Panc1 (cell line): ENCODE results near the gene TRAF4.

Source experiments
- CTCF ChIP-seq: fragments of 450-650 bp; IDR thresholded peaks from 2 replicates; pipeline ENCODE4 v1.5.1; 2017; ENCODE audit warnings: mild to moderate bottlenecking
- TF ChIP-seq, protein P1 (sequence below), 2 experiments: IDR thresholded peaks; 2 replicates each; pipeline ENCODE4 v1.6.1; 2011 to 2012; ENCODE audit warnings: low read depth in 2 of 2, control low read depth in 1 of 2, low read length in 1 of 2, mild to moderate bottlenecking in 1 of 2, moderate library complexity in 1 of 2; ENCODE audit not compliant: insufficient read depth in 1 of 2

GRCh38 chr17:28719021-28719433, 24.8 kb upstream of the TRAF4 start:
- TF ChIP-seq, protein P1, sequence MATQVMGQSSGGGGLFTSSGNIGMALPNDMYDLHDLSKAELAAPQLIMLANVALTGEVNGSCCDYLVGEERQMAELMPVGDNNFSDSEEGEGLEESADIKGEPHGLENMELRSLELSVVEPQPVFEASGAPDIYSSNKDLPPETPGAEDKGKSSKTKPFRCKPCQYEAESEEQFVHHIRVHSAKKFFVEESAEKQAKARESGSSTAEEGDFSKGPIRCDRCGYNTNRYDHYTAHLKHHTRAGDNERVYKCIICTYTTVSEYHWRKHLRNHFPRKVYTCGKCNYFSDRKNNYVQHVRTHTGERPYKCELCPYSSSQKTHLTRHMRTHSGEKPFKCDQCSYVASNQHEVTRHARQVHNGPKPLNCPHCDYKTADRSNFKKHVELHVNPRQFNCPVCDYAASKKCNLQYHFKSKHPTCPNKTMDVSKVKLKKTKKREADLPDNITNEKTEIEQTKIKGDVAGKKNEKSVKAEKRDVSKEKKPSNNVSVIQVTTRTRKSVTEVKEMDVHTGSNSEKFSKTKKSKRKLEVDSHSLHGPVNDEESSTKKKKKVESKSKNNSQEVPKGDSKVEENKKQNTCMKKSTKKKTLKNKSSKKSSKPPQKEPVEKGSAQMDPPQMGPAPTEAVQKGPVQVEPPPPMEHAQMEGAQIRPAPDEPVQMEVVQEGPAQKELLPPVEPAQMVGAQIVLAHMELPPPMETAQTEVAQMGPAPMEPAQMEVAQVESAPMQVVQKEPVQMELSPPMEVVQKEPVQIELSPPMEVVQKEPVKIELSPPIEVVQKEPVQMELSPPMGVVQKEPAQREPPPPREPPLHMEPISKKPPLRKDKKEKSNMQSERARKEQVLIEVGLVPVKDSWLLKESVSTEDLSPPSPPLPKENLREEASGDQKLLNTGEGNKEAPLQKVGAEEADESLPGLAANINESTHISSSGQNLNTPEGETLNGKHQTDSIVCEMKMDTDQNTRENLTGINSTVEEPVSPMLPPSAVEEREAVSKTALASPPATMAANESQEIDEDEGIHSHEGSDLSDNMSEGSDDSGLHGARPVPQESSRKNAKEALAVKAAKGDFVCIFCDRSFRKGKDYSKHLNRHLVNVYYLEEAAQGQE (IDR thresholded peaks at IDR 0.05; ENCODE audit: insufficient read depth in 1 of 2, low read depth in 2 of 2, low read length in 1 of 2), result no peak
- TF ChIP-seq CTCF, result no peak
